Measurements from ENCODE around the gene TXNRD2.

GRCh38 chr22:19936513-19936912 is 5.1 kb downstream of the TXNRD2 start:
- no peak for TF ChIP-seq FOXM1 (IDR thresholded peaks at IDR 0.05; ENCODE audit: low read depth, low read length)
- TF ChIP-seq EZH2 (IDR thresholded peaks at IDR 0.05; ENCODE audit: borderline replicate concordance, control insufficient read depth, low read depth, low read length) = no peak
- no peak for TF ChIP-seq CTCF (IDR thresholded peaks at IDR 0.05 in 2 of 3, conservative IDR thresholded peaks at IDR 0.05 in 1 of 3; ENCODE audit: control insufficient read depth in 2 of 3, extremely low read depth in 1 of 3, insufficient read depth in 1 of 3, low read depth in 3 of 3, low read length in 3 of 3)
- TF ChIP-seq ZNF207 (IDR thresholded peaks at IDR 0.05; ENCODE audit: borderline replicate concordance) = no peak
- TF ChIP-seq RFX5 (IDR thresholded peaks at IDR 0.05; ENCODE audit: low read depth, low read length) = no peak
- TF ChIP-seq, protein P1, sequence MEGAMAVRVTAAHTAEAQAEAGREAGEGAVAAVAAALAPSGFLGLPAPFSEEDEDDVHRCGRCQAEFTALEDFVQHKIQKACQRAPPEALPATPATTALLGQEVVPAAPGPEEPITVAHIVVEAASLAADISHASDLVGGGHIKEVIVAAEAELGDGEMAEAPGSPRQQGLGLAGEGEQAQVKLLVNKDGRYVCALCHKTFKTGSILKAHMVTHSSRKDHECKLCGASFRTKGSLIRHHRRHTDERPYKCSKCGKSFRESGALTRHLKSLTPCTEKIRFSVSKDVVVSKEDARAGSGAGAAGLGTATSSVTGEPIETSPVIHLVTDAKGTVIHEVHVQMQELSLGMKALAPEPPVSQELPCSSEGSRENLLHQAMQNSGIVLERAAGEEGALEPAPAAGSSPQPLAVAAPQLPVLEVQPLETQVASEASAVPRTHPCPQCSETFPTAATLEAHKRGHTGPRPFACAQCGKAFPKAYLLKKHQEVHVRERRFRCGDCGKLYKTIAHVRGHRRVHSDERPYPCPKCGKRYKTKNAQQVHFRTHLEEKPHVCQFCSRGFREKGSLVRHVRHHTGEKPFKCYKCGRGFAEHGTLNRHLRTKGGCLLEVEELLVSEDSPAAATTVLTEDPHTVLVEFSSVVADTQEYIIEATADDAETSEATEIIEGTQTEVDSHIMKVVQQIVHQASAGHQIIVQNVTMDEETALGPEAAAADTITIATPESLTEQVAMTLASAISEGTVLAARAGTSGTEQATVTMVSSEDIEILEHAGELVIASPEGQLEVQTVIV (IDR thresholded peaks at IDR 0.05; ENCODE audit: borderline replicate concordance, partially characterized antibody) = no peak
- no peak for TF ChIP-seq SPI1 (IDR thresholded peaks at IDR 0.05; ENCODE audit: borderline replicate concordance, insufficient read depth, low read depth, low read length)
